Activated T-helper 17 cell treated with anti-CD3 and anti-CD28 coated beads, Interleukin-2, amount 50 U/mL, for 72 hours (primary cell): Measurements from ENCODE around the gene LMBRD1. TPM values are rescaled to one million over a fixed set of nuclear protein-coding genes. Genes with fewer than 3 reads are reported as not detected.
"Not testable (repeated sequence)": the region's sequence is repeated elsewhere in the genome, so short reads cannot be mapped to it uniquely, and the experiment has no call there.

ENCODE experiments used
- ATAC-seq: fragments of 150-1000 bp; cut with Tn5 transposase; replicated peaks from 2 replicates; pipeline ENCODE4 v1.10.0; 2021; ENCODE audit warnings: mild to moderate bottlenecking, moderate library complexity
- H3K27ac Mint-ChIP-seq: one replicate; pipeline ENCODE4 v1.8.0; 2022; ENCODE audit warnings: mixed read lengths
- H3K27me3 Mint-ChIP-seq: one replicate; pipeline ENCODE4 v1.8.0; 2022; ENCODE audit warnings: mixed read lengths
- H3K36me3 Mint-ChIP-seq: one replicate; pipeline ENCODE4 v1.8.0; 2022; ENCODE audit warnings: low read depth, mild to moderate bottlenecking, mixed read lengths
- H3K4me1 Mint-ChIP-seq: one replicate; pipeline ENCODE4 v1.8.0; 2022; ENCODE audit warnings: mixed read lengths
- H3K4me3 Mint-ChIP-seq: one replicate; pipeline ENCODE4 v1.8.0; 2022; ENCODE audit warnings: mild to moderate bottlenecking, mixed read lengths
- H3K9me3 Mint-ChIP-seq: one replicate; pipeline ENCODE4 v1.8.0; 2022; ENCODE audit warnings: mixed read lengths
- total RNA-seq, 2 donors: library from RNA; stranded (reverse); gene quantifications; one replicate each; pipeline ENCODE4 v1.2.3, GENCODE V29; 2022

The LMBRD1 gene
- 10 to 100 TPM; 18.4 to 26.1 TPM for total RNA-seq

GRCh38 chr6:69796642-69797390 lies at the start of gene LMBRD1:
Gene LMBRD1 (minus strand): TSS chr6:69797010. CDS start chr6:69796881, 129 bp downstream.
- Mint-ChIP-seq H3K9me3 (no peaks in the 10 kb centered on the region), H3K36me3 (peaks cover 5% of the 10 kb centered on the region), H3K27me3 (no peaks in the 10 kb centered on the region), H3K4me1 (peaks cover 21% of the 10 kb centered on the region), H3K4me3 (peak within 1 kb of the TSS; percentile 85), H3K27ac (peak within 1 kb of the TSS; percentile 88)
- ATAC-seq = peak; percentile 97

- Mint-ChIP-seq H3K27me3 (peaks cover 22% of the 10 kb centered on the region), H3K27ac (no peak overlapping the region), H3K4me1 (no peaks in the 10 kb centered on the region), H3K36me3 (no peaks in the 10 kb centered on the region), H3K4me3 (no peak overlapping the region), H3K9me3 (no peaks in the 10 kb centered on the region)
- no peak for ATAC-seq
These were observed 49.5 kb upstream of the LMBRD1 start for GRCh38 chr6:69846312-69846711.

- Mint-ChIP-seq H3K4me3 (no peak overlapping the region), H3K9me3 (no peaks in the 10 kb centered on the region), H3K27me3 (peaks cover 22% of the 10 kb centered on the region), H3K4me1 (no peaks in the 10 kb centered on the region), H3K36me3 (no peaks in the 10 kb centered on the region), H3K27ac (no peak overlapping the region)
- ATAC-seq = no peak
These were observed 46.4 kb upstream of the LMBRD1 start for GRCh38 chr6:69843189-69843588.

- H3K9me3 Mint-ChIP-seq = no peaks in the 10 kb centered on the region
- peaks cover 16% of the 10 kb centered on the region for H3K27me3 Mint-ChIP-seq
- no peaks in the 10 kb centered on the region for H3K4me1 Mint-ChIP-seq
- H3K27ac Mint-ChIP-seq = no peak overlapping the region
- H3K4me3 Mint-ChIP-seq = no peak overlapping the region
- no peaks in the 10 kb centered on the region for H3K36me3 Mint-ChIP-seq
- ATAC-seq = no peak
These were observed 45.1 kb upstream of the LMBRD1 start for GRCh38 chr6:69841862-69842261.

GRCh38 chr6:69835414-69836179 lies 38.8 kb upstream of the LMBRD1 start:
- H3K36me3 Mint-ChIP-seq = no peaks in the 10 kb centered on the region
- no peaks in the 10 kb centered on the region for H3K27me3 Mint-ChIP-seq
- H3K4me3 Mint-ChIP-seq = no peak overlapping the region
- H3K27ac Mint-ChIP-seq = no peak overlapping the region
- peaks cover 3% of the 10 kb centered on the region for H3K4me1 Mint-ChIP-seq
- no peaks in the 10 kb centered on the region for H3K9me3 Mint-ChIP-seq
- ATAC-seq = peak; percentile 79

- no peaks in the 10 kb centered on the region for H3K9me3 Mint-ChIP-seq
- no peaks in the 10 kb centered on the region for H3K36me3 Mint-ChIP-seq
- ATAC-seq = no peak
- no peak overlapping the region for H3K4me3 Mint-ChIP-seq
- H3K27me3 Mint-ChIP-seq = no peaks in the 10 kb centered on the region
- no peak overlapping the region for H3K27ac Mint-ChIP-seq
- H3K4me1 Mint-ChIP-seq = peaks cover 3% of the 10 kb centered on the region
These were observed 35.7 kb upstream of the LMBRD1 start for GRCh38 chr6:69832558-69832957.

- H3K36me3 Mint-ChIP-seq = no peaks in the 10 kb centered on the region
- H3K4me1 Mint-ChIP-seq = no peaks in the 10 kb centered on the region
- no peak overlapping the region for H3K4me3 Mint-ChIP-seq
- no peaks in the 10 kb centered on the region for H3K27me3 Mint-ChIP-seq
- no peaks in the 10 kb centered on the region for H3K9me3 Mint-ChIP-seq
- H3K27ac Mint-ChIP-seq = no peak overlapping the region
- no peak for ATAC-seq
These were observed 30.6 kb upstream of the LMBRD1 start for GRCh38 chr6:69827276-69827893.

- no peaks in the 10 kb centered on the region for H3K4me1 Mint-ChIP-seq
- no peaks in the 10 kb centered on the region for H3K27me3 Mint-ChIP-seq
- ATAC-seq = no peak
- H3K9me3 Mint-ChIP-seq = no peaks in the 10 kb centered on the region
- H3K4me3 Mint-ChIP-seq = no peak overlapping the region
- H3K27ac Mint-ChIP-seq = no peak overlapping the region
- H3K36me3 Mint-ChIP-seq = no peaks in the 10 kb centered on the region
These were observed 29.1 kb upstream of the LMBRD1 start for GRCh38 chr6:69825904-69826303.

GRCh38 chr6:69824355-69824754 lies 27.5 kb upstream of the LMBRD1 start:
- not testable (repeated sequence) for H3K4me3 Mint-ChIP-seq, H3K9me3 Mint-ChIP-seq, ATAC-seq, H3K27ac Mint-ChIP-seq, H3K4me1 Mint-ChIP-seq, H3K27me3 Mint-ChIP-seq, H3K36me3 Mint-ChIP-seq

- ATAC-seq = no peak
- no peaks in the 10 kb centered on the region for H3K9me3 Mint-ChIP-seq
- no peaks in the 10 kb centered on the region for H3K36me3 Mint-ChIP-seq
- H3K27ac Mint-ChIP-seq = no peak overlapping the region
- no peak overlapping the region for H3K4me3 Mint-ChIP-seq
- peaks cover 14% of the 10 kb centered on the region for H3K4me1 Mint-ChIP-seq
- H3K27me3 Mint-ChIP-seq = no peaks in the 10 kb centered on the region
These were observed 23.6 kb upstream of the LMBRD1 start for GRCh38 chr6:69820438-69820837.

GRCh38 chr6:69820018-69820417 lies 23.2 kb upstream of the LMBRD1 start:
- Mint-ChIP-seq H3K27ac (no peak overlapping the region), H3K36me3 (no peaks in the 10 kb centered on the region), H3K27me3 (no peaks in the 10 kb centered on the region), H3K4me1 (peaks cover 18% of the 10 kb centered on the region), H3K4me3 (no peak overlapping the region), H3K9me3 (no peaks in the 10 kb centered on the region)
- ATAC-seq = peak; percentile 30

- Mint-ChIP-seq H3K9me3 (no peaks in the 10 kb centered on the region), H3K27me3 (no peaks in the 10 kb centered on the region), H3K4me1 (peaks cover 21% of the 10 kb centered on the region), H3K36me3 (no peaks in the 10 kb centered on the region), H3K4me3 (no peak overlapping the region), H3K27ac (no peak overlapping the region)
- no peak for ATAC-seq
These were observed 22.3 kb upstream of the LMBRD1 start for GRCh38 chr6:69819138-69819537.

- ATAC-seq = no peak
- Mint-ChIP-seq H3K9me3 (no peaks in the 10 kb centered on the region), H3K27ac (no peak overlapping the region), H3K4me1 (peaks cover 27% of the 10 kb centered on the region), H3K4me3 (no peak overlapping the region), H3K36me3 (no peaks in the 10 kb centered on the region), H3K27me3 (no peaks in the 10 kb centered on the region)
These were observed 21.6 kb upstream of the LMBRD1 start for GRCh38 chr6:69818223-69818930.

GRCh38 chr6:69817358-69817757 lies 20.5 kb upstream of the LMBRD1 start:
- no peak for ATAC-seq
- Mint-ChIP-seq H3K9me3 (no peaks in the 10 kb centered on the region), H3K27ac (no peak overlapping the region), H3K4me1 (peaks cover 36% of the 10 kb centered on the region), H3K36me3 (no peaks in the 10 kb centered on the region), H3K4me3 (no peak overlapping the region), H3K27me3 (no peaks in the 10 kb centered on the region)
